ENCODE measurements around the gene MRO. TPM values are rescaled to one million over a fixed set of nuclear protein-coding genes. Genes with fewer than 3 reads are reported as not detected.

Gene MRO
- total and polyA plus RNA-seq, 2 of the 4 experiments (the other 2 are of a cell fraction), result not detected

DNA sequence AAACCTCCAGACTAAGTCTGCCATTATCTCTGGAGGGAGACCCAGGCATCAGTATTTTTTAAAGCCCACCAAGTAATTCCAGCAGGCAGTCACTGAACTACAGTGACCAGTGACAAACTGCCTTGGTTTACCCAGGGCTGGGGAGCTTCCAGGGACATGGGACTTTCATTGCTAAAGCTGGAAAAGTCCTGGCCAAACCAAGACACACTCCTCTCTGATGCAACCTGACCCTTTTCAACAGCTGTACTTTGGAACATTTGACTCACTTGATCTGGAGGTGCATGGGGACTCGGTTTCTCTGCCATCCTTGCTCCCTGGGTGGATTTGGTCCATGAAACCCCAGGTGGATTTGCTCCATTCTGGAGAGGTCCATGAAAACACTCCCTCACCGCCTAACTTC, 7.0 kb downstream of the MRO start:
- no peaks in the 10 kb centered on the region for H3K4me1 ChIP-seq (ENCODE audit: control insufficient read depth, insufficient read depth, low read length)
- H3K9me3 ChIP-seq (ENCODE audit: control insufficient read depth, insufficient read depth, low read length), result no peaks in the 10 kb centered on the region
- H3K27ac ChIP-seq (ENCODE audit: insufficient read depth, low read length), result no peak overlapping the region
- no CpG with 5 or more reads among the region's 2 CpGs for WGBS, 2 experiments (ENCODE audit: extremely low coverage in 2 of 2, insufficient read length in 1 of 2)
- intact Hi-C loops (cut with micrococcal nuclease) (no loop called here), in situ Hi-C loops (cut with MboI; ENCODE audit: low sequenced_read_pairs) (loop anchor here (10.0 kb wide), 1 partner anchor 232 kb away; no protein-coding TSS in a partner anchor), dilution Hi-C loops (cut with HindIII; ENCODE audit: low sequenced_read_pairs, unreplicated experiment) (no loop called here)
- no peak overlapping the region for H2AFZ ChIP-seq (replicated peaks; ENCODE audit: low read length, poor library complexity)
- CTCF ChIA-PET, result no interaction called here
- POLR2A ChIA-PET (ENCODE audit: unreplicated experiment), result no interaction called here
- no peaks in the 10 kb centered on the region for H3K79me1 ChIP-seq (ENCODE audit: low read depth in 1 of 2, low read length in 2 of 2)
- H3K9me1 ChIP-seq (ENCODE audit: insufficient read depth, low read length), result no peaks in the 10 kb centered on the region
- no peak overlapping the region for H4K5ac ChIP-seq (ENCODE audit: low read depth, low read length)
- no peak overlapping the region for H3K23ac ChIP-seq (ENCODE audit: low read depth, low read length)
- H4K8ac ChIP-seq (ENCODE audit: low read depth in 2 of 2, low read length in 2 of 2), result no peak overlapping the region
- H2AK5ac ChIP-seq (ENCODE audit: low read depth, low read length), result no peak overlapping the region
- no peaks in the 10 kb centered on the region for H3K36me3 ChIP-seq (ENCODE audit: control insufficient read depth, insufficient read depth, low read length)
- H3K14ac ChIP-seq (replicated peaks; ENCODE audit: low read depth, low read length), result no peak overlapping the region
- H3K4ac ChIP-seq (ENCODE audit: low read depth, low read length), result no peak overlapping the region
- H2BK20ac ChIP-seq (ENCODE audit: low read depth, low read length), result no peak overlapping the region
- no peak overlapping the region for H2BK120ac ChIP-seq (ENCODE audit: low read depth, low read length)
- TF ChIP-seq SMC3 (IDR thresholded peaks at IDR 0.05; ENCODE audit: low read depth, low read length) (no peak), MXI1 (IDR thresholded peaks at IDR 0.05; ENCODE audit: borderline replicate concordance, low read depth, low read length) (no peak), CHD1 (IDR thresholded peaks at IDR 0.05; ENCODE audit: low read depth, low read length) (no peak), NFE2L2 (IDR thresholded peaks at IDR 0.05; ENCODE audit: low read depth, low read length) (no peak), CTCF (conservative IDR thresholded peaks at IDR 0.05; ENCODE audit: low read depth, low read length) (no peak)
- TF ChIP-seq, protein P1, sequence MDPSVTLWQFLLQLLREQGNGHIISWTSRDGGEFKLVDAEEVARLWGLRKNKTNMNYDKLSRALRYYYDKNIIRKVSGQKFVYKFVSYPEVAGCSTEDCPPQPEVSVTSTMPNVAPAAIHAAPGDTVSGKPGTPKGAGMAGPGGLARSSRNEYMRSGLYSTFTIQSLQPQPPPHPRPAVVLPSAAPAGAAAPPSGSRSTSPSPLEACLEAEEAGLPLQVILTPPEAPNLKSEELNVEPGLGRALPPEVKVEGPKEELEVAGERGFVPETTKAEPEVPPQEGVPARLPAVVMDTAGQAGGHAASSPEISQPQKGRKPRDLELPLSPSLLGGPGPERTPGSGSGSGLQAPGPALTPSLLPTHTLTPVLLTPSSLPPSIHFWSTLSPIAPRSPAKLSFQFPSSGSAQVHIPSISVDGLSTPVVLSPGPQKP (IDR thresholded peaks at IDR 0.05; ENCODE audit: borderline replicate concordance, low read depth, low read length), result no peak
- H3K27me3 ChIP-seq (ENCODE audit: control insufficient read depth, insufficient read depth, low read length), result no peaks in the 10 kb centered on the region
- no peak overlapping the region for H4K91ac ChIP-seq (ENCODE audit: insufficient read depth, low read depth, low read length)
- BruUV-seq (replicated peaks), result no TSS peak
- H3K18ac ChIP-seq (ENCODE audit: low read depth, low read length), result no peak overlapping the region
- DNase-seq, result no peak
- no peak overlapping the region for H2BK5ac ChIP-seq (ENCODE audit: low read depth, low read length, poor library complexity, severe bottlenecking)
- no peak overlapping the region for H3K56ac ChIP-seq (ENCODE audit: extremely low read depth, insufficient read depth, low read length)
- no peak overlapping the region for H3K4me2 ChIP-seq (ENCODE audit: low read depth, low read length)
- no peak for ATAC-seq (ENCODE audit: low read depth)
- H3K4me3 ChIP-seq (ENCODE audit: insufficient read depth, low read depth, low read length), result no peak overlapping the region
- no peak overlapping the region for H2BK15ac ChIP-seq (ENCODE audit: low read depth, low read length)
- no peak overlapping the region for H3K9ac ChIP-seq (ENCODE audit: low read depth, low read length)
- no peaks in the 10 kb centered on the region for H4K20me1 ChIP-seq (ENCODE audit: insufficient read depth, low read length)
- no peak overlapping the region for H2AK9ac ChIP-seq (replicated peaks; ENCODE audit: low read depth, low read length, poor library complexity)
